GM19372 (cell line): ENCODE measurements around the gene VWDE.
"Not testable (repeated sequence)": the region's sequence is repeated elsewhere in the genome, so short reads cannot be mapped to it uniquely, and the experiment has no call there.

Experiments
- ATAC-seq: cut with Tn5 transposase; IDR thresholded peaks from one replicate; pipeline ENCODE4 v1.9.1; 2021; ENCODE audit warnings: mild to moderate bottlenecking, low read depth, moderate library complexity; ENCODE audit not compliant: unreplicated experiment

VWDE gene

GRCh38 chr7:12403287-12404181, at the start of gene VWDE:
VWDE (minus strand) TSS chr7:12403865; CDS start chr7:12403716, 149 bp downstream.
- peak; percentile 67 for ATAC-seq

- not testable (repeated sequence) for ATAC-seq
Observed at GRCh38 chr7:12453136-12453535, 49.5 kb upstream of the VWDE start.

- no peak for ATAC-seq
Observed at GRCh38 chr7:12450615-12451014, 47.0 kb upstream of the VWDE start.

- ATAC-seq = no peak
Observed at GRCh38 chr7:12444785-12445184, 41.1 kb upstream of the VWDE start.

- ATAC-seq = no peak
Observed at GRCh38 chr7:12440229-12440628, 36.6 kb upstream of the VWDE start.

DNA sequence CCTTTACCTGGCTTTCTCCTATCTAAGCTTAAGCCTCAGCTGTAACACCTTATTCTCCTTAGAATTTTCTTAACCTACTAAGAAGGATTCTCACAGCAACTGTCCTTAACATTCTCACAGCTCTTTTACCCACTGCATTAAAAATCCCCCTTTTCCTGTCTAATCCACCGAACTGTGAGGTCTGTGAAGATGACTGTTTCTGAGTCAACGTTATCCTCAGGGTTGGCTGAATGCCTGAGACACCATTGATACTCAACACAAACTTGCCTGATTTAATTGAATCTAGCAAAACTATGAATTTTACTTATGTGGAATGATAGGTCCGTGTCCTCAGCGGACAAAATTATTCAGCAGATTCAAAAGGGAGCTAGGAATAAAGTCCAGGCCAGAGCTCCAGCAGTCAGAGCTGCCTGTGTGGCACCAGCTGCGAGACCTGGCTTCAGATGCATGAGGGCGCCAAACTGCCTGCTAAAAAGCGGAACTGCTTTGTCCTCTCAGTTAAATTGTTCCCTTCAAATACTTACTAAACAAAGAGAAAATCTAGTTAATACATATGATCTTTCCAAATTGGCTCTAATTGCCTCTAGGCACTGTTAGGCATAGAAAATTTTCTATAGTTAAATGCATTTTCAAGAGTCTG, 33.4 kb upstream of the VWDE start:
- no peak for ATAC-seq

GRCh38 chr7:12436126-12436525, 32.5 kb upstream of the VWDE start:
- no peak for ATAC-seq

DNA sequence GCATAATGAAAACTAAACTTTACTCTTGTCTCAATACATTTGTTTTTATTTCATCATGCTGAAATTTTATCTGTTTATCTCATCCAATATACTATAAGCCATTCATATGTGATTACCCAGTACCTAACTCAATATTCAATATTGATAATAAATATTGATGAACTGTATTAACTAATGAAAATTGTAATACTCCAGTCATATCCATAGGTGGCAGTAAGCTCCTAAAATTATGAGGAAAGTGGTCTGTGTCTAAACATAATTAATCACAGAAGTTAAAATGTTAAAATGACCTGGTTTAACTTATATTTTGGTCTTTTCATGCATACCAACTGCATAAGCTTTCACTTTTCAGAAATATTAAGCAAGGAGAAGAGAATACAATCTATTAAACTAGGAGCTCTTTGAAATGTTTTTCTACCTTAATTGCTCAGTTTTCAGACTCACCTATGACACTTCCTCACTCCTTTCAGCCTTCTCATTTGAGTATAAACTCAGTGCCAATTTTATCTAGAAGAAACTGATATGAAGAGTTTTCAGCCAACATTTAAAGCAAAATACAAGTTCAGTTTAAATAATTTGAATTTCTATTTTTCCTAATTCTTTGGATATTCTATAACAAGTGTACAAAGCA, 30.5 kb upstream of the VWDE start:
- no peak for ATAC-seq

- no peak for ATAC-seq
Observed at GRCh38 chr7:12431886-12432556, 28.4 kb upstream of the VWDE start.

GRCh38 chr7:12425311-12425710, 21.6 kb upstream of the VWDE start:
- no peak for ATAC-seq

DNA sequence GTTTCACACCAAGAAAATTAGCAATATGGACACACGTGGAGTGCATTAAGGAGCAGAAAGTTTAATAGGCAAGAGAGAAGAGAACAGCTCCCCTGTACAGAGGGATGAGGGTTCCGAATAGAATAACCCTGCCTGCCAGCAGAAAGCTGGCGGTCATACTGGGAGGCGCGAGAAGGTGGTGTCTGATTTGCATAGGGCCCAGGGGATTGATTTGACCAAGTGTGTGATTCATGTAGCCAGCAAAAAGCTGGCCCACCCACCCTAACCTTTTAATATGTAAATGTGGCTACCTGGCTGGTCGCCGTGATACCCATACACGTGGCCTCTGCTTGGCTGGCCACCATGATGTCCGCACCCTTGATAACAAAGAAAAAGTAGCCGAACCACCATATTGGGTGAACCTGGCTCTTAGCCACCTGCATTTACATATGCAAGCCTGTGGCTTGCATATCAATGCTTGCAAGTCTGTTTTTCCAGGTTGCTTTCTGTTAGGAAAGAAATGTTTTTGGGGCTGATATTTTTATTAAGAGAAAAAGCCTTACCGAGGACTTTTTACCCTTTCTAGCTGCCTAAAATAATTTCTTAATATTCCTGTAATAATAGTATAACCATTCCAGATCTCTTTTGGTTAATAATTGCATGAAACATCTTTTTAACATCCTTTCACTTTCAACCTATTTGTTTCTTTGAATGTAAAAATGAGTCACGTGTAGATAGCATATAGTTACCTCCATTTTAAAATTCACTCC, 20.5 kb upstream of the VWDE start:
- no peak for ATAC-seq

- ATAC-seq = no peak
Observed at GRCh38 chr7:12423355-12423996, 19.8 kb upstream of the VWDE start.

- no peak for ATAC-seq
Observed at GRCh38 chr7:12422554-12423320, 19.1 kb upstream of the VWDE start.

DNA sequence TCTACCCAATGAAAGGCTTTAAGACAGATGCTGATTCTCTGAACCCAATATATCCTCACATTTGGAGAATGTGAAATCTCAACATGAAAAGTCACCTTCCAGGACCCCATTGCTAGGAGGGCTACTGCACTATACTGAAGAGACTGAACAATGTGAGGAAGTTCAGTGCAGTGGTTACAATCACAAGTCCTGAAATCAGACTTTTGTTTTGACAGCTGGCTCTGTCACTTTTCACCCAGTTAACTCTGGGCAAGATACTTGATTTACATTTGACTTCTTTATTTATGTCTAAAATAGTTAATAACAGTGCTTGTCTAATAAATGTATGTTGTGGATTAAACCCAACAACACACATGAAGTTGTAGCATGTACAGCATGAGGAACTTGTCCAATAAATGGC, 14.8 kb upstream of the VWDE start:
- no peak for ATAC-seq

GRCh38 chr7:12415072-12415471, 11.4 kb upstream of the VWDE start:
- ATAC-seq = no peak

GRCh38 chr7:12412407-12412806, 8.7 kb upstream of the VWDE start:
- ATAC-seq = no peak

GRCh38 chr7:12410523-12410922, 6.9 kb upstream of the VWDE start:
- no peak for ATAC-seq

DNA sequence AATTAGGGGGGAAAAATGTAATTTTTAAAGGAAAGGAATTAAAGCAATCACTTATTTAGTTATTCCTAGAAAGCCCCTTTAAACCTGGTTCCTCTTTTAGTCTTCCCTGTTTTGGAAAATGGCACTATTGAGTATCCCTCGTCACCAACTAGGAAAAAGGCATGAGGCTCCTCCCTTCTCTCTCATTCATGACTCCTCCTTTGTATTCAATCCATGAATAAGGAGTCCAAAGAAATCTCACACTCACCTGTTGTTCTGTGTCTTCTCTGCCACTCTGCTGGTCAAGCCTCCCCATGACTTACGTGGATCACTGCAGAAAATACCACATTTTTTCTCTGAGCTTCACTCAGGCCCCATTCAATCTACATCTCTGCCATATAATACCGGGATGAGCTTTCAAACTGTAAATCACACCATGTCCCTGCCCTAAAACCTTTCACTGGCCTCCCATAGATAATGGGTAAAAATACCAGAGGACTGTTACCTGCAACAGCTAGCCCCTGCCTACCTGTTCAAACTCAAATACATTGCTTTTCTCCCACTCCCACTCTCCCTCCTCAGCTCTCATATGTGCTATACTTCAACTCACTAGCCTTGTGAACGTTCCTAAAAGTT, 5.5 kb upstream of the VWDE start:
- ATAC-seq = no peak

DNA sequence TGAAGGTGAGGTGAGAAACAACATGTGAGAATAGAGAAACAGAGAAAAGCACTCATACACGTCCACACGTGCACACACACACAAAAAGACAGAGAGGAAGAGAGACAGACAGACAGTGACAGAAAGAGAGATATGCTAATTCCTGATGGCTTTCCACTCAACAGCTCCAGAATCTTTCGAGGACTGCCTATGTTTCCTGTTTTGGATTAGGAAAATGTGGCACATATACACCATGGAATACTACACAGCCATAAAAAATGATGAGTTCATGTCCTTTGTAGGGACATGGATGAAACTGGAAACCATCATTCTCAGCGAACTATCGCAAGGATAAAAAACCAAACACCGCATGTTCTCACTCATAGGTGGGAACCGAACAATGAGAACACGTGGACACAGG, 4.0 kb upstream of the VWDE start:
- ATAC-seq = not testable (repeated sequence)
